GM15510 (cell line): Measurements from ENCODE around the gene ACOXL.

Experiments
- POLR2A ChIP-seq: IDR thresholded peaks from 3 replicates; pipeline ENCODE4 v1.6.1; 2011; ENCODE audit warnings: borderline replicate concordance; ENCODE audit not compliant: insufficient read length; ENCODE audit errors: extremely low read depth

Gene ACOXL

GRCh38 chr2:110732422-110733413, at the start of gene ACOXL:
Gene ACOXL (plus strand): TSS chr2:110732573. CDS start chr2:110768390, 35,817 bp downstream.
- no peak for TF ChIP-seq POLR2A

DNA sequence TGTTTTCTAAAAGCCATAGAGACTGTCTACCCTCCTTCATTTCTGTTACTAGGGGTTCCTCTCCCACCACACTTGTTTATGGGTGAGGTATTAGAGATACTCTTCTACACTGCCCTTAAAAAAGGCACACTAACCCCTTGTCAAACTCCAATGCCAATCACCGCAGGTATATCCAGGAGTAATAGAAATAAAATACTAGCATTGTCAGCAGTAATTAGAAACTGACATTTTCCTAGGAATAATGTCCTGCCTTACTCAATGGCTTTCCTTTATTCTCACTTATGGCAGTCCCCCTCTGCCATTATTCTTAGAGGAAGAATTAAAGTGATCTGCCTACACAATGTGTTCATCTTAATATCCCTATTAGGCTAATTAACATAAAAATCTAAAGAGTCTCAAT, 49.5 kb upstream of the ACOXL start:
- TF ChIP-seq POLR2A = no peak

GRCh38 chr2:110688594-110689091, 43.7 kb upstream of the ACOXL start:
- TF ChIP-seq POLR2A = no peak

DNA sequence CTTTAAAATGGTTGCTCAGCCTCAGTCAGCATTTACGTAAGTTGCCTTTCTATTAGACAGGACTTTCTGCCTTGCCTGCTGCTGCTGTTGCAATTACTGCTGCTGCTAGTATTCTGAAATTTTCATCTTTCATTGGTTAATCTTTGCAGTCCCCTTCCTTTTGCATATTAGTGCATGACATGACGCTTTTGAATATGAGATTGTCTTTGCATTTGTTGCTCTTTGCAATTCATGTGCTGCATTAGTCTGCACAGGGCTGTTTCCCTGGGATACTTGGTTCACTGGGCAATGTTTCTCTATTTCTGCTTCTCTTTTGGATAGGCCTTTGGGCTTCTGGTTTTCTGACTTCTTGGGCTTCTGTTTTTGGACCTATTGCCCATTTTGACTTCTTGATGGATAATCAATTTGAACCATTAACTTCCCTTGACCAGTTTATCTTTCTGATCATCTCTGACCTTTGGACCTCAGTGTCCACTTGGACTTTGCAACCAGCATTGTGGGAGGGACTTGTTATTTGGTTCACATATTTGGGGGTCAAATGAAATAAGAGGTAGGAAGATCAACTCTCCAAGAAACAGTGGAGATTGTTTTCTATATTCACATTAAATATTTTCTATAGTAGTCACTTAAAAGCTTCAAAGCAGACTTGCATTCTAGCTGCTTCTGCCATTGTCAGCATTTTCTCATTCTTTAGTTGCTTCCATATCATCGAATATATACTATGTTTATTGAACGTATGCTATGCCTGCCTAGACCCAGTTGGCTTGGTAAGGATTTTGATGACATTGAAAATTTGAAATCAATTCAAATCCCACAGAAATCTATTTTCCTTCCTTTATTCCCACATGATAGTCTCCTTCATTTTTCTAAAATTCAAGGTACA, 42.0 kb upstream of the ACOXL start:
- TF ChIP-seq POLR2A = no peak

- no peak for TF ChIP-seq POLR2A
Measured at GRCh38 chr2:110691612-110692258, 40.6 kb upstream of the ACOXL start.

DNA sequence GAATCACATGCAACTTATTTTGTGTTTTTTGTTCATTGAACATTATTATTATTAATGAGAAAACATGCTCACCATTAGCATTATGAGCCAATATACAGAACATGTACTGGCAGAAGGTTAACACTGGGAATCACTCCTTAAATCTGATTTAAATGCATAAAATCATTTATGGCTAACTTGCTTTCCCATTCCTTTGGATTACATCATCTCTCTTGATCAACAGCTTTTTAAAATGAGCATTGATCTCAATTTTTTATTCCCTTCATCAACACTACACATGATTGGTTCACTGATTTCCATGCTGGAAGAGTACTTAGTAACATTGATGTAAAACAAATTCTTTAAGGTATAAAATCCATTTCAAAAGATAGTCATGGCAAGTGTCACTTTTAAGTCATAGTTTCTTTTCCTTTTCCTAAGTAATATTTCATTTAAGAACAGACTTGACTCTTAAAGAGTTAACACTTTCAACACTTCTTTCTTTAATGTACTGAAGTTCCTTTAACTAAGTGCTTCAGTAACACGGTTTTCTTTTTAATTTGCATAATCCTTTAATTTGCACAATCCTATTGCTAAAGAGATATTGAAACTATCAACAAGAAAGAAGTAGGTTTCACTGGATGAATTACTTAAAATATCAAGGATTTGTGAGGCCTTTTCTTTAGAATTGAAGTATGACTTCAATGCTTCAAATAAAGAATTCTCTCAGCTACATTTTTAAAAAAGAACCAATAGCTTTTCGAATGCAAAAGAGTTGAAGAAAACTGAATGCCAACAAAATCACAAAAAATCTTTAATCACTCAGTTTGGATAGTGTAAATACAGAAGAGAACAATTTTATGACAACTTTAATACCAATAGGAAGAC, 29.6 kb upstream of the ACOXL start:
- TF ChIP-seq POLR2A = no peak

DNA sequence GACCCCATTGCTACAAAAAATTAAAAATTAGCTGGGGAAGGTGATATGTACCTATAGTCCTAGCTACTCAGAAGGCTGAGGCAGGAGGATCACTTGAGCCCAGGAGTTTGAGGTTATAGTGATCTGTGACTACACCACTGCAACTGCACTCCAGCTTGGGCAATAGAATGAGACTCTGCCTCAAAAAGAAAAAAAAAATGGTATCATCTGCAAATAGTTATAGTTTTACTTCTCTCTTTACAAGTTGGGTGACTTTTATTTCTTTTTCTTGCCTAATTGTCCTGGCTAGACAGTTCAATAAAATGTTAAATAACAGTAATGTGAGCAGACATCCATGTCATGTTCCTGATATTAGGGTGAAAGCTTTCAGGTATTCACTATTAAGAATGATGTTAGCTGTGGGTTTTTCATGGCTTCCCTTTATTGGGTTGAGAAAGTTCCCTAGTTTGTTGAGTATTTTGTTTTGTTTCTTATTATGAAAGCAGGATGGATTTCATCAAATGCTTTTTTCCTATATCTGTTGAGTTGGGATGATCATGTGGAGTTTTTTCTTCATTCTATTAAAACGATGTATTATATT, 24.9 kb upstream of the ACOXL start:
- no peak for TF ChIP-seq POLR2A

- TF ChIP-seq POLR2A = no peak
Measured at GRCh38 chr2:110708455-110708854, 23.9 kb upstream of the ACOXL start.

- TF ChIP-seq POLR2A = no peak
Measured at GRCh38 chr2:110712737-110713136, 19.6 kb upstream of the ACOXL start.

DNA sequence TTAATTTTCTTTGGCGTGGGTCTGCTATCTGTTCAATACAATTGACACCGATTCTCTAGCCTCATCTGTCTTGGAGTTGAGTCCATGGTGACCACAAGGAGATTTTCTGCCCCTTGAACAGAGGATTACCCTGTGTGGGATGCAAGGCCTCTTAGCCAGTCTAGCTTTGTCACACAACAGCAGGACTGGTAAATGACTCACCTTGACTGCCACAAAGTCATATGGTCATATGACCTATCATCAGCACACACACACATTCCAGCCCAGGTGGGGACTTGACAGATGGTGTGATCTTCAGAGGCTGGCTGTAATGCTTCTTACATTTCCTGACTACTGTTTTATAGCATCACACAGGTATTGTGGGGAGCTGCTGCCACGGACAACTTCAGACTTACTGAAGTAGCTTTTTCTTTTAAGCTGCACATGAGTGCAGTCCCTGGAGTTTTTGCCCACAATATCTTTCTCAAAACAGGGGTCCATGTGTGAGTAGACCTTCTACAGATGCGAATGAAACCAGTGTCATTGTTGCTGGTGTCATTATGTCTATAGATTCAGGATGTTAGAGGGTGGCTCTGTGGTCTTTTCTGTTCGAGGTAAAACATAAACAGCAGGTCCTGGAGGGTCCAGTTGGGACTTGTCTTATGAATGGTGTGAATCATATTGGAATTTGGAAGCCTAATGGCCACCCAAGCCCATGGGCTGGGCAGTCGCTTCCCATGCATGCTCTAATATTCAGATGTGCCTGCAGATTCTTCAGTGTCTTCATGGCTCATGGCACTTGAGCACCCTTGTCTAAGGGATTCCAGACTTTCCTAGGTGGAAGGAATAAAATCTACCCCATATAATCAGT, 18.6 kb upstream of the ACOXL start:
- no peak for TF ChIP-seq POLR2A

DNA sequence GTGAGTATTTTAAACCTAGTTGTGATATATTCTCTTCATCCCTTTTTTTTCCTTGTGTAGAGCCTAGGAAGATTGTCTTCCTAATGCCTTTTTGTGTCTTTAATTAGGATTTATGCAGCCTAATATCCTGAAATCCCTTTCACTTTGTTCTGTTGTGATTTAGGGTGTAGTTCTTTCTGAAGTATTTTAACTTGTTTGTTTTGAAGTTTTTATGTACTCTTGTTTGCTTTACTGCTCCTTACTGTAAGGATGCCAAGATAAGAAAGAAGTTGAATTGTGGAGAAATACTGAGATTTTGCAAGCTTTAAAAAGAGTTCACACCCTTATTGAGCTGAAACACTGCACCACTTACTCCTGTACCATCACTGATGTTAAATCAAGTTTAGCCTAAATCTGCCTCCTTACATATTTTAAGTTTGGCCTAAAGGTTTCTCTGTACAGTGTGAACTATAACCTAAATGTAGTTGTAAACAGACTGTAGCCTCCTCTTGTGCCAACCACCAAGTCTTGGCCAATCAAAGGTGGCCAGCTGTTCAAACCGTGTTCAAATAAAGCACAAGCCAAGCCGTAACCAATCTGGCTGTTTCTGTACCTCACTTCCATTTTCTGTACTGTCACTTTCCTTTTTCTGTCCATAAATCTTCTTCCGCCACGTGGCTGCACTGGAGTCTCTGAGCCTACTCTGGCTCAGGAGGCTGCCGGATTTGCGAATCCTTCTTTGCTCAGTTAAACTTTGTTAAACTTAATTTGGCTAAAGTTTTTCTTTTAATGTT, 17.7 kb upstream of the ACOXL start:
- TF ChIP-seq POLR2A = no peak
